ENCODE measurements around the gene M1AP.

- no peak for TF ChIP-seq CTCF (IDR thresholded peaks at IDR 0.05)
- no peak for TF ChIP-seq EZH2 (IDR thresholded peaks at IDR 0.05)
- no peak for TF ChIP-seq EZH2phosphoT487 (IDR thresholded peaks at IDR 0.05)
Observed at GRCh38 chr2:74560591-74560990, 87.5 kb downstream of the M1AP start.

All from neural progenitor cell (in vitro differentiated cells).